GM18867 (cell line): ENCODE measurements around the gene TTF2.
"Not testable (repeated sequence)": the region's sequence is repeated elsewhere in the genome, so short reads cannot be mapped to it uniquely, and the experiment has no call there.

Experiments used
- ATAC-seq: cut with Tn5 transposase; IDR thresholded peaks from one replicate; pipeline ENCODE4 v1.9.1; 2021; ENCODE audit warnings: mild to moderate bottlenecking, moderate library complexity; ENCODE audit not compliant: unreplicated experiment

The TTF2 gene

DNA sequence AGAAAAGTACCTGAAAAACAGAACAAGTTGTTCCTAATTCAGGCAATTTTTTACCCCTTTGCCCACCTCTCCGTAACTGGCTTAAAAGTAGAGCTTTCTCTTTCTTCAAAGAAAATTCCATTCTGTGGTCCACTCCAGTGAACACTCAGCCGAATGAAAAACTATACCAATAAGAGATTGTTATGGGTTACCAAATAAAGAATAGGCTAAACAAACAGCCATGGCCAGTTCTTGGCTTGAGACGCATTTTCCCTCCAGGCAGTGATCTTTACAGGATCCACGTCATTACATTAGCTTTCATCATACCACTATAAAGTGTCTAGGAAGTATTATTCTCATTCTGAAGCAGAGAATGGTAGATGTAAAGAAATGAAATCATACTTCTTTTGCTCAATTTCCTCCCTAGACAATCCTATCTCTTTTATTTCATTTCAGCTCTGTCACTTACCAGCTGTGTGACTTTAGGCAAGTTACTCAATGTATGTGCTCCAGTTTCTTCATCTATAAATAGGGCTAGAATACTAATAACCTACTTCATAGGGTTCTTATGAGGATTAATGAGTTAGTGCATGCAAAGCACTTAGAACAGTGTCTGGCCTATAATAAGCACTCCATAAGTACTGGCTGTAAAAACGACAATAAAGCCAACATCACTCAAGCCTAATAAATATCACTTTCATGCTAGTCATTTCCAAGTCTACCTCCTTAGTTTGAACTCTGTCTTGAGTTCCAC is 87.9 kb downstream of the TTF2 start:
- ATAC-seq: no peak

DNA sequence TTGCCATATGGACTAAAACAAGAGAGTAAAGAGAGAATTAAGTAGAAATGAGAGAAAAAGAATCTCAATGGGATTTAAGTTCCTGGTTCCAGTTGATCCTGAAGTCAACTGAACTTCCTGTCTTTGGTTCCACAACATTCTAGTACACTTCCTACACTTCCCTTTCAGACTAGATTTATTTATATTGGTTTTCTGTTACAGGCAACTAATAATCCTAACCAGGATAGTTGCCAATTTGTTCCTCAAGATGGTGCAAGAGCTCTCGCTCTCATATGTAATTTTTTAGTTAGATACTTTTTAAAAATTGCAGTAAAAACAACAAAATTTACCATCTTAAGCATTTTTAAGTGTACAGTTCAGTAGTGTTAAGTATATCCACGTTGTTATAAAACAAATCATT is 90.2 kb downstream of the TTF2 start:
- ATAC-seq: no peak

GRCh38 chr1:117151305-117151704 is 91.2 kb downstream of the TTF2 start:
- ATAC-seq: not testable (repeated sequence)
